ENCODE data around the gene TNS3. TPM values are rescaled to one million over a fixed set of nuclear protein-coding genes. Genes with fewer than 3 reads are reported as not detected.

The TNS3 gene
- total RNA-seq, 1 experiment from 2014 or later = 533 TPM

GRCh38 chr7:47514367-47514766 is 67.5 kb downstream of the TNS3 start:
- intact Hi-C loops (cut with micrococcal nuclease; ENCODE audit: unreplicated experiment) = no loop called here
- Histone ChIP-seq H3K4me3 (ENCODE audit: low read depth in 2 of 2, low read length in 2 of 2) (no peak overlapping the region), H3K27me3 (ENCODE audit: control insufficient read depth, insufficient read depth, low read length) (no peaks in the 10 kb centered on the region), H3K9me3 (ENCODE audit: control insufficient read depth, insufficient read depth, low read depth, low read length) (no peaks in the 10 kb centered on the region), H3K36me3 (ENCODE audit: control insufficient read depth, insufficient read depth, low read length) (peaks cover 45% of the 10 kb centered on the region), H3K27ac (ENCODE audit: low read length) (peak overlapping the region; percentile 78), H3K4me1 (ENCODE audit: control insufficient read depth, insufficient read depth, low read length) (peaks cover 94% of the 10 kb centered on the region)
- no peak for TF ChIP-seq SIN3A (IDR thresholded peaks at IDR 0.05; ENCODE audit: borderline replicate concordance, insufficient read depth, low read depth, low read length)
- no peak for TF ChIP-seq CTCF (IDR thresholded peaks at IDR 0.05)
- TF ChIP-seq REST (IDR thresholded peaks at IDR 0.05; ENCODE audit: insufficient read depth in 1 of 2, low read depth in 2 of 2, low read length in 1 of 2) = no peak
- TF ChIP-seq POLR2AphosphoS5 (IDR thresholded peaks at IDR 0.05; ENCODE audit: low read depth, low read length) = peak; percentile 3
- ChIA-PET CTCF (no interaction called here), POLR2A (no interaction called here)
- no TSS peak for BruUV-seq (replicated peaks)
- in situ Hi-C loops (cut with HindIII; ENCODE audit: low pct_unique_long_range_greater_than_20kb, low sequenced_read_pairs) = no loop called here
- ATAC-seq (no peak), DNase-seq (ENCODE audit: low read depth, low spot score) (no peak)

- Histone ChIP-seq H3K27me3 (ENCODE audit: control insufficient read depth, insufficient read depth, low read length) (no peaks in the 10 kb centered on the region), H3K27ac (ENCODE audit: low read length) (peak overlapping the region; percentile 78)
- no peak for DNase-seq (ENCODE audit: low read depth, low spot score)
Measured at GRCh38 chr7:47513741-47514241, 68.1 kb downstream of the TNS3 start.

GRCh38 chr7:47512481-47513176 is 69.3 kb downstream of the TNS3 start:
- Histone ChIP-seq H3K36me3 (ENCODE audit: control insufficient read depth, insufficient read depth, low read length) (peaks cover 53% of the 10 kb centered on the region), H3K27ac (ENCODE audit: low read length) (peak overlapping the region; percentile 78), H3K27me3 (ENCODE audit: control insufficient read depth, insufficient read depth, low read length) (no peaks in the 10 kb centered on the region), H3K4me1 (ENCODE audit: control insufficient read depth, insufficient read depth, low read length) (peaks cover 94% of the 10 kb centered on the region), H3K4me3 (ENCODE audit: low read depth in 2 of 2, low read length in 2 of 2) (no peak overlapping the region), H3K9me3 (ENCODE audit: control insufficient read depth, insufficient read depth, low read depth, low read length) (no peaks in the 10 kb centered on the region)
- CTCF ChIA-PET = interaction anchor here (0.6 kb wide), 1 partner anchor 215 kb away, joined by 3 read pairs; no protein-coding TSS in a partner anchor
- BruUV-seq (replicated peaks) = no TSS peak
- in situ Hi-C loops (cut with HindIII; ENCODE audit: low pct_unique_long_range_greater_than_20kb, low sequenced_read_pairs) = no loop called here
- intact Hi-C loops (cut with micrococcal nuclease; ENCODE audit: unreplicated experiment) = no loop called here
- POLR2A ChIA-PET = no interaction called here
- no peak for TF ChIP-seq REST (IDR thresholded peaks at IDR 0.05; ENCODE audit: insufficient read depth in 1 of 2, low read depth in 2 of 2, low read length in 1 of 2)
- peak; percentile 69; the same call in 1 of the 2 replicates for TF ChIP-seq POLR2AphosphoS5 (IDR thresholded peaks at IDR 0.05; ENCODE audit: low read depth, low read length)
- no peak for DNase-seq (ENCODE audit: low read depth, low spot score)
- ATAC-seq = no peak

More at GRCh38 chr7:47513741-47514241, 68.1 kb downstream of the TNS3 start:
- POLR2A ChIA-PET = no interaction called here
- TF ChIP-seq TCF7L2 (IDR thresholded peaks at IDR 0.05; ENCODE audit: low read depth, low read length) = no peak
- TF ChIP-seq POLR2AphosphoS5 (IDR thresholded peaks at IDR 0.05; ENCODE audit: low read depth, low read length) = peak; percentile 5; the same call in 1 of the 2 replicates
- no peaks in the 10 kb centered on the region for H3K9me3 ChIP-seq (ENCODE audit: control insufficient read depth, insufficient read depth, low read depth, low read length)
- H3K4me1 ChIP-seq (ENCODE audit: control insufficient read depth, insufficient read depth, low read length) = peaks cover 94% of the 10 kb centered on the region
- no peak overlapping the region for H3K4me3 ChIP-seq (ENCODE audit: low read depth in 2 of 2, low read length in 2 of 2)
- peak; percentile 79 for ATAC-seq
- CTCF ChIA-PET = interaction anchor here (0.6 kb wide), 1 partner anchor 33 kb away, joined by 7 read pairs; no protein-coding TSS in a partner anchor
- peaks cover 45% of the 10 kb centered on the region for H3K36me3 ChIP-seq (ENCODE audit: control insufficient read depth, insufficient read depth, low read length)
- intact Hi-C loops (cut with micrococcal nuclease; ENCODE audit: unreplicated experiment) (no loop called here), in situ Hi-C loops (cut with HindIII; ENCODE audit: low pct_unique_long_range_greater_than_20kb, low sequenced_read_pairs) (no loop called here)
- no TSS peak for BruUV-seq (replicated peaks)
